Kidney (tissue), 14 donors: Measurements from ENCODE around the gene SLC27A1. TPM values are rescaled to one million over a fixed set of nuclear protein-coding genes. Genes with fewer than 3 reads are reported as not detected.
A peak's percentile ranks its signal among the peaks of the same experiment; 100 is the strongest.
"Not testable (repeated sequence)": the region's sequence is repeated elsewhere in the genome, so short reads cannot be mapped to it uniquely, and the experiment has no call there.

Experiments
- DNase-seq, 5 donors: peaks; one replicate each; pipeline ENCODE4 v3.0.0-alpha.2; 2013 to 2020
- FAIRE-seq: peaks from 2 replicates; lab custom pipeline; 2012; peaks lifted over from hg19 to GRCh38; lab: Jason Lieb, UNC
- H3K27ac ChIP-seq, 2 donors: one replicate each; pipeline ENCODE4 v1.7.0; 2013; ENCODE audit warnings: low read depth in 2 of 2, low read length in 2 of 2, inconsistent platforms in 1 of 2
- H3K27me3 ChIP-seq: one replicate; pipeline ENCODE4 v1.7.1; 2013; ENCODE audit warnings: low read length, inconsistent platforms; ENCODE audit not compliant: control insufficient read depth, insufficient read depth
- H3K36me3 ChIP-seq, 3 donors: one replicate each; pipeline versions ENCODE4 v1.7.0 to v1.7.1; 2013; ENCODE audit warnings: low read length in 3 of 3, control low read depth in 1 of 3, inconsistent platforms in 1 of 3; ENCODE audit not compliant: insufficient read depth in 3 of 3, control insufficient read depth in 2 of 3
- H3K4me1 ChIP-seq, 3 donors: one replicate each; pipeline versions ENCODE4 v1.7.0 to v1.7.1; 2013; ENCODE audit warnings: low read length in 3 of 3, inconsistent platforms in 1 of 3, low read depth in 1 of 3; ENCODE audit not compliant: control insufficient read depth in 2 of 3, insufficient read depth in 2 of 3
- H3K4me3 ChIP-seq, 3 donors: one replicate each; pipeline versions ENCODE4 v1.7.0 to v1.8.1; 2013; ENCODE audit warnings: low read length in 3 of 3, control low read depth in 1 of 3, inconsistent platforms in 1 of 3
- H3K9ac ChIP-seq, 3 donors: one replicate each; pipeline versions ENCODE4 v1.7.0 to v1.7.1; 2013; ENCODE audit warnings: low read length in 3 of 3, control low read depth in 1 of 3, inconsistent platforms in 1 of 3
- H3K9me3 ChIP-seq, 3 donors: one replicate each; pipeline versions ENCODE4 v1.7.0 to v1.7.1; 2013; ENCODE audit warnings: low read length in 3 of 3, control low read depth in 1 of 3, inconsistent platforms in 1 of 3; ENCODE audit not compliant: control insufficient read depth in 2 of 3, insufficient read depth in 1 of 3
- intact Hi-C: fragments of 100-400 bp; cut with DNase I; formaldehyde crosslinking; loops from one replicate; pipeline ENCODE4 v1.11.1; 2022
- polyA plus RNA-seq: library from polyadenylated mRNA; stranded (reverse); fragments of 350-450 nt; fragmentation: Illumina TruSeq; extraction: RNeasy Lipid Tissue Mini Kit (QIAGEN cat#74804); gene quantifications from one replicate; pipeline ENCODE4 v1.2.3, GENCODE V29; 2014; ENCODE audit warnings: low read depth, low replicate concordance; ENCODE audit not compliant: insufficient read depth
- total RNA-seq: library from RNA; stranded (reverse); fragmentation: NEBNext Ultra II Directional; extraction: Animal tissue kit (Norgen Biotek cat#: 25700); gene quantifications from one replicate; pipeline ENCODE4 v1.2.1, GENCODE V29; 2021
- TF ChIP-seq, protein P1 (sequence below): IDR thresholded peaks from 3 replicates; pipeline ENCODE4 v1.5.1; 2012; ENCODE audit warnings: mild to moderate bottlenecking, moderate library complexity, borderline replicate concordance; ENCODE audit not compliant: insufficient read depth; ENCODE audit errors: extremely low read depth
- donor health status: control.
- donor health status: control.
- donor health status: control.
- donor health status: control.
- donor health status: control.
- donor health status: DM: yes; HTN: yes; CAD: no.
- donor health status: Normal renal cell carcinoma (clear cell type).

The SLC27A1 gene
- total and polyA plus RNA-seq, 2 donors from 2014 or later, result 16.9 to 21.9 TPM

- Histone ChIP-seq H3K9ac (no peak overlapping the region), H3K4me1 (peaks cover 0 to 6% (median 0%) of the 10 kb centered on the region in 3 donors), H3K4me3 (no peak overlapping the region), H3K27ac (no peak overlapping the region), H3K36me3 (peaks cover 0 to 3% (median 0%) of the 10 kb centered on the region in 3 donors), H3K27me3 (no peaks in the 10 kb centered on the region), H3K9me3 (no peaks in the 10 kb centered on the region)
- intact Hi-C loops, result no loop called here
- TF ChIP-seq, protein P1, sequence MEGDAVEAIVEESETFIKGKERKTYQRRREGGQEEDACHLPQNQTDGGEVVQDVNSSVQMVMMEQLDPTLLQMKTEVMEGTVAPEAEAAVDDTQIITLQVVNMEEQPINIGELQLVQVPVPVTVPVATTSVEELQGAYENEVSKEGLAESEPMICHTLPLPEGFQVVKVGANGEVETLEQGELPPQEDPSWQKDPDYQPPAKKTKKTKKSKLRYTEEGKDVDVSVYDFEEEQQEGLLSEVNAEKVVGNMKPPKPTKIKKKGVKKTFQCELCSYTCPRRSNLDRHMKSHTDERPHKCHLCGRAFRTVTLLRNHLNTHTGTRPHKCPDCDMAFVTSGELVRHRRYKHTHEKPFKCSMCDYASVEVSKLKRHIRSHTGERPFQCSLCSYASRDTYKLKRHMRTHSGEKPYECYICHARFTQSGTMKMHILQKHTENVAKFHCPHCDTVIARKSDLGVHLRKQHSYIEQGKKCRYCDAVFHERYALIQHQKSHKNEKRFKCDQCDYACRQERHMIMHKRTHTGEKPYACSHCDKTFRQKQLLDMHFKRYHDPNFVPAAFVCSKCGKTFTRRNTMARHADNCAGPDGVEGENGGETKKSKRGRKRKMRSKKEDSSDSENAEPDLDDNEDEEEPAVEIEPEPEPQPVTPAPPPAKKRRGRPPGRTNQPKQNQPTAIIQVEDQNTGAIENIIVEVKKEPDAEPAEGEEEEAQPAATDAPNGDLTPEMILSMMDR, result no peak
- no peak for FAIRE-seq
- DNase-seq, result no peak
Observed at GRCh38 chr19:17504030-17504429, 33.7 kb downstream of the SLC27A1 start.

DNA sequence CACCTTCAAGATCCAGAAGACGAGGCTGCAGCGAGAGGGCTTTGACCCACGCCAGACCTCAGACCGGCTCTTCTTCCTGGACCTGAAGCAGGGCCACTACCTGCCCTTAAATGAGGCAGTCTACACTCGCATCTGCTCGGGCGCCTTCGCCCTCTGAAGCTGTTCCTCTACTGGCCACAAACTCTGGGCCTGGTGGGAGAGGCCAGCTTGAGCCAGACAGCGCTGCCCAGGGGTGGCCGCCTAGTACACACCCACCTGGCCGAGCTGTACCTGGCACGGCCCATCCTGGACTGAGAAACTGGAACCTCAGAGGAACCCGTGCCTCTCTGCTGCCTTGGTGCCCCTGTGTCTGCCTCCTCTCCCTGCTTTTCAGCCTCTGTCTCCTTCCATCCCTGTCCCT is 34.1 kb downstream of the SLC27A1 start:
- intact Hi-C loops, result no loop called here
- Histone ChIP-seq H3K36me3 (peaks cover 0 to 3% (median 0%) of the 10 kb centered on the region in 3 donors), H3K9ac (no peak overlapping the region), H3K4me1 (peaks cover 0 to 6% (median 0%) of the 10 kb centered on the region in 3 donors), H3K27ac (no peak overlapping the region), H3K4me3 (no peak overlapping the region), H3K27me3 (no peaks in the 10 kb centered on the region), H3K9me3 (no peaks in the 10 kb centered on the region)
- FAIRE-seq (no peak), DNase-seq (no peak)
- TF ChIP-seq, protein P1, result no peak

GRCh38 chr19:17505223-17505622 is 34.9 kb downstream of the SLC27A1 start:
- TF ChIP-seq, protein P1, result no peak
- DNase-seq (no peak), FAIRE-seq (no peak)
- Histone ChIP-seq H3K27ac (no peak overlapping the region), H3K9ac (no peak overlapping the region), H3K9me3 (no peaks in the 10 kb centered on the region), H3K4me3 (no peak overlapping the region), H3K36me3 (peaks cover 0 to 3% (median 0%) of the 10 kb centered on the region in 3 donors), H3K4me1 (peaks cover 0 to under 1% (median 0%) of the 10 kb centered on the region in 3 donors), H3K27me3 (no peaks in the 10 kb centered on the region)
- intact Hi-C loops, result no loop called here

DNA sequence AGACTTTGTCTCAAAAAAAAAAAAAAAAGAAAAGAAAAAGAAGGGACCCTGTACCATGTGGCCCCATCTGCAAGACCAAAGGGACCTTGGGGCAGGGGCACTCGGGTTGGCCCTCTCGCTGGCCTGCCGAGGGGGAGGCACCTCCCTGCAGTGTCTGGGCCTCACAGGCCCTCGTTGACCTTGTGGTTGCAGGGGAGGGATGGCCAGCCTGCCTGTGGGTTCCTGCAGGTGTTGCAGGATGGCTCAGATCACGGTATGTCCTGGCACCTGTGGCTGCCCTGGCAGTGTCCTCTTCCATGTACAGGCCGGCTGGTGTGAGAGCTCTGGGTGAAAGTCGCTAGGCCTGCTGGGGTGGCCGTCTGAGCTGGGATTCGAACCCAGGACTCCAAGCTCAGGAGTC is 36.4 kb downstream of the SLC27A1 start:
- H3K27me3 ChIP-seq, result no peaks in the 10 kb centered on the region
- FAIRE-seq (no peak), DNase-seq (peak in 1 of 5 donors; percentile 67)
- no peaks in the 10 kb centered on the region for H3K9me3 ChIP-seq
- TF ChIP-seq, protein P1, result no peak
- H3K9ac ChIP-seq, result no peak overlapping the region
- peaks cover 0 to 6% (median 0%) of the 10 kb centered on the region in 3 donors for H3K4me1 ChIP-seq
- no peak overlapping the region for H3K4me3 ChIP-seq
- no peak overlapping the region for H3K27ac ChIP-seq
- intact Hi-C loops, result no loop called here
- H3K36me3 ChIP-seq, result no peaks in the 10 kb centered on the region

- FAIRE-seq, H3K36me3 ChIP-seq, H3K9me3 ChIP-seq, H3K27ac ChIP-seq, DNase-seq, H3K27me3 ChIP-seq, H3K4me3 ChIP-seq, H3K9ac ChIP-seq, intact Hi-C loops: not testable (repeated sequence)
- H3K4me1 ChIP-seq, result peaks cover 0 to 12% (median 0%) of the 10 kb centered on the region in 3 donors
Observed at GRCh38 chr19:17508558-17508933, 38.2 kb downstream of the SLC27A1 start.
